Stimulated activated CD4-positive, alpha-beta T cell treated with anti-CD3 and anti-CD28 coated beads, Interleukin-1b, Interleukin-23, amount 100 ng/mL, for 1 hour (primary cell): Measurements from ENCODE around the gene ZNF48.
A peak's percentile ranks its signal among the peaks of the same experiment; 100 is the strongest.

Experiments
- DNase-seq, 2 donors: peaks; one replicate each; pipeline ENCODE4 v3.0.0-alpha.2; 2020; ENCODE audit warnings: low read depth in 2 of 2

Gene ZNF48

GRCh38 chr16:30407804-30408534 is 12.7 kb downstream of the ZNF48 start:
- DNase-seq: no peak

- peak; percentile 87 to 93 for DNase-seq
Observed at GRCh38 chr16:30409125-30410060, 14.2 kb downstream of the ZNF48 start.

GRCh38 chr16:30413112-30413806 is 18.0 kb downstream of the ZNF48 start:
- DNase-seq: no peak

GRCh38 chr16:30414159-30414558 is 18.9 kb downstream of the ZNF48 start:
- no peak for DNase-seq

GRCh38 chr16:30416047-30416603 is 20.9 kb downstream of the ZNF48 start:
- DNase-seq: no peak

- no peak for DNase-seq
Observed at GRCh38 chr16:30416624-30417528, 21.7 kb downstream of the ZNF48 start.

GRCh38 chr16:30417529-30418349 is 22.5 kb downstream of the ZNF48 start:
- peak; percentile 64 to 75 for DNase-seq

- DNase-seq: no peak
Observed at GRCh38 chr16:30418350-30419181, 23.3 kb downstream of the ZNF48 start.

GRCh38 chr16:30421010-30421409 is 25.8 kb downstream of the ZNF48 start:
- no peak for DNase-seq

GRCh38 chr16:30428055-30428454 is 32.8 kb downstream of the ZNF48 start:
- DNase-seq: no peak

GRCh38 chr16:30429418-30429677 is 34.1 kb downstream of the ZNF48 start:
- no peak for DNase-seq

GRCh38 chr16:30429678-30430427 is 34.6 kb downstream of the ZNF48 start, which contains the start of gene DCTPP1:
TSS of gene DCTPP1 (minus strand) at chr16:30430030. CDS start at chr16:30429980, 50 bp downstream.
- peak; percentile 89 to 93 for DNase-seq

- DNase-seq: no peak
Observed at GRCh38 chr16:30430428-30430970, 35.3 kb downstream of the ZNF48 start.

GRCh38 chr16:30434852-30435251 is 39.6 kb downstream of the ZNF48 start:
- no peak for DNase-seq

GRCh38 chr16:30437511-30438046 is 42.4 kb downstream of the ZNF48 start:
- no peak for DNase-seq

GRCh38 chr16:30438835-30439234 is 43.6 kb downstream of the ZNF48 start:
- no peak for DNase-seq

GRCh38 chr16:30439720-30440348 is 44.6 kb downstream of the ZNF48 start:
- DNase-seq: no peak
